ENCODE results near the gene MSH5. TPM values are rescaled to one million over a fixed set of nuclear protein-coding genes. Genes with fewer than 3 reads are reported as not detected.
A peak's percentile ranks its signal among the peaks of the same experiment; 100 is the strongest.

The MSH5 gene
- total and polyA plus RNA-seq, 2 of the 13 experiments (the other 11 are each of a cell fraction or from before 2014, with no cell fraction given) = 10.2 to 38.7 TPM

DNA sequence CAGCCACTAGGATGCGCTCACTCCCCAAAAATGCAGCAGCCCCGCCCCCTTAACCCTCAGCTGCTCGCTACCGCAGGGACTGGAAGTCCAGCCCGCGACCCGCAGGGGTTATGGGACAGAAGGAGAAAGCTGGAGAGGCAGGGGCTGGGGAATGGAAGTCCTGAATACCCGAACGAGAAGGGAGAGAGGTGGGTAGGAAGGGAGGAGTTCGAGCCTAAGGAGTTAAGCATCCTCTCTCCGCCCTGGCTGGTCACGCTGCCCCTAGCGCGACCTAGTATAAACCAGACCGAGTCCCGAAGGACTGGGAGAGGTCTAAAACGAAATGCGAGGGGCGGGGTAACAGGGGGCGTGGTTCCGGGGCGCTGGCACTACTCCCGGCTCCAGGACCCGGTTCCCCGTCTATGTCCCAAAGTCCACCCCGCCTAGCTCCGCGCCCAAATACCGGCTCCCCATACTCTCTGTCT is 10.3 kb upstream of the MSH5 start (continued):
- TF ChIP-seq, protein P1, sequence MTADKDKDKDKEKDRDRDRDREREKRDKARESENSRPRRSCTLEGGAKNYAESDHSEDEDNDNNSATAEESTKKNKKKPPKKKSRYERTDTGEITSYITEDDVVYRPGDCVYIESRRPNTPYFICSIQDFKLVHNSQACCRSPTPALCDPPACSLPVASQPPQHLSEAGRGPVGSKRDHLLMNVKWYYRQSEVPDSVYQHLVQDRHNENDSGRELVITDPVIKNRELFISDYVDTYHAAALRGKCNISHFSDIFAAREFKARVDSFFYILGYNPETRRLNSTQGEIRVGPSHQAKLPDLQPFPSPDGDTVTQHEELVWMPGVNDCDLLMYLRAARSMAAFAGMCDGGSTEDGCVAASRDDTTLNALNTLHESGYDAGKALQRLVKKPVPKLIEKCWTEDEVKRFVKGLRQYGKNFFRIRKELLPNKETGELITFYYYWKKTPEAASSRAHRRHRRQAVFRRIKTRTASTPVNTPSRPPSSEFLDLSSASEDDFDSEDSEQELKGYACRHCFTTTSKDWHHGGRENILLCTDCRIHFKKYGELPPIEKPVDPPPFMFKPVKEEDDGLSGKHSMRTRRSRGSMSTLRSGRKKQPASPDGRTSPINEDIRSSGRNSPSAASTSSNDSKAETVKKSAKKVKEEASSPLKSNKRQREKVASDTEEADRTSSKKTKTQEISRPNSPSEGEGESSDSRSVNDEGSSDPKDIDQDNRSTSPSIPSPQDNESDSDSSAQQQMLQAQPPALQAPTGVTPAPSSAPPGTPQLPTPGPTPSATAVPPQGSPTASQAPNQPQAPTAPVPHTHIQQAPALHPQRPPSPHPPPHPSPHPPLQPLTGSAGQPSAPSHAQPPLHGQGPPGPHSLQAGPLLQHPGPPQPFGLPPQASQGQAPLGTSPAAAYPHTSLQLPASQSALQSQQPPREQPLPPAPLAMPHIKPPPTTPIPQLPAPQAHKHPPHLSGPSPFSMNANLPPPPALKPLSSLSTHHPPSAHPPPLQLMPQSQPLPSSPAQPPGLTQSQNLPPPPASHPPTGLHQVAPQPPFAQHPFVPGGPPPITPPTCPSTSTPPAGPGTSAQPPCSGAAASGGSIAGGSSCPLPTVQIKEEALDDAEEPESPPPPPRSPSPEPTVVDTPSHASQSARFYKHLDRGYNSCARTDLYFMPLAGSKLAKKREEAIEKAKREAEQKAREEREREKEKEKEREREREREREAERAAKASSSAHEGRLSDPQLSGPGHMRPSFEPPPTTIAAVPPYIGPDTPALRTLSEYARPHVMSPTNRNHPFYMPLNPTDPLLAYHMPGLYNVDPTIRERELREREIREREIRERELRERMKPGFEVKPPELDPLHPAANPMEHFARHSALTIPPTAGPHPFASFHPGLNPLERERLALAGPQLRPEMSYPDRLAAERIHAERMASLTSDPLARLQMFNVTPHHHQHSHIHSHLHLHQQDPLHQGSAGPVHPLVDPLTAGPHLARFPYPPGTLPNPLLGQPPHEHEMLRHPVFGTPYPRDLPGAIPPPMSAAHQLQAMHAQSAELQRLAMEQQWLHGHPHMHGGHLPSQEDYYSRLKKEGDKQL (CRISPR knock-in tag; IDR thresholded peaks at IDR 0.05; ENCODE audit: low read depth) = peak; percentile 41; the same call in 1 of the 2 replicates
- TF ChIP-seq POLR2AphosphoS5 (IDR thresholded peaks at IDR 0.05; ENCODE audit: low read depth, low read length) (no peak; the same call in 1 of the 2 replicates), HMG20A (CRISPR knock-in tag; IDR thresholded peaks at IDR 0.05; ENCODE audit: borderline replicate concordance) (no peak), ZNF235 (CRISPR knock-in tag; IDR thresholded peaks at IDR 0.05; ENCODE audit: borderline replicate concordance) (no peak), ZNF883 (CRISPR knock-in tag; IDR thresholded peaks at IDR 0.05; ENCODE audit: not compliant biosample characterization) (no peak), ZNF263 (CRISPR knock-in tag; IDR thresholded peaks at IDR 0.05) (peak; percentile 42; the same call in 1 of the 2 replicates), MIXL1 (CRISPR knock-in tag; IDR thresholded peaks at IDR 0.05) (no peak), GATAD2A (CRISPR knock-in tag; IDR thresholded peaks at IDR 0.05) (peak; percentile 71), TBP (CRISPR knock-in tag; IDR thresholded peaks at IDR 0.05) (no peak; the same call in 1 of the 2 replicates), POLR2G (IDR thresholded peaks at IDR 0.05; ENCODE audit: low read depth, low read length) (no peak)
- TF ChIP-seq, protein P2, sequence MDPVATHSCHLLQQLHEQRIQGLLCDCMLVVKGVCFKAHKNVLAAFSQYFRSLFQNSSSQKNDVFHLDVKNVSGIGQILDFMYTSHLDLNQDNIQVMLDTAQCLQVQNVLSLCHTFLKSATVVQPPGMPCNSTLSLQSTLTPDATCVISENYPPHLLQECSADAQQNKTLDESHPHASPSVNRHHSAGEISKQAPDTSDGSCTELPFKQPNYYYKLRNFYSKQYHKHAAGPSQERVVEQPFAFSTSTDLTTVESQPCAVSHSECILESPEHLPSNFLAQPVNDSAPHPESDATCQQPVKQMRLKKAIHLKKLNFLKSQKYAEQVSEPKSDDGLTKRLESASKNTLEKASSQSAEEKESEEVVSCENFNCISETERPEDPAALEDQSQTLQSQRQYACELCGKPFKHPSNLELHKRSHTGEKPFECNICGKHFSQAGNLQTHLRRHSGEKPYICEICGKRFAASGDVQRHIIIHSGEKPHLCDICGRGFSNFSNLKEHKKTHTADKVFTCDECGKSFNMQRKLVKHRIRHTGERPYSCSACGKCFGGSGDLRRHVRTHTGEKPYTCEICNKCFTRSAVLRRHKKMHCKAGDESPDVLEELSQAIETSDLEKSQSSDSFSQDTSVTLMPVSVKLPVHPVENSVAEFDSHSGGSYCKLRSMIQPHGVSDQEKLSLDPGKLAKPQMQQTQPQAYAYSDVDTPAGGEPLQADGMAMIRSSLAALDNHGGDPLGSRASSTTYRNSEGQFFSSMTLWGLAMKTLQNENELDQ (CRISPR knock-in tag; IDR thresholded peaks at IDR 0.05; ENCODE audit: borderline replicate concordance) = no peak
- TF ChIP-seq, protein P3, sequence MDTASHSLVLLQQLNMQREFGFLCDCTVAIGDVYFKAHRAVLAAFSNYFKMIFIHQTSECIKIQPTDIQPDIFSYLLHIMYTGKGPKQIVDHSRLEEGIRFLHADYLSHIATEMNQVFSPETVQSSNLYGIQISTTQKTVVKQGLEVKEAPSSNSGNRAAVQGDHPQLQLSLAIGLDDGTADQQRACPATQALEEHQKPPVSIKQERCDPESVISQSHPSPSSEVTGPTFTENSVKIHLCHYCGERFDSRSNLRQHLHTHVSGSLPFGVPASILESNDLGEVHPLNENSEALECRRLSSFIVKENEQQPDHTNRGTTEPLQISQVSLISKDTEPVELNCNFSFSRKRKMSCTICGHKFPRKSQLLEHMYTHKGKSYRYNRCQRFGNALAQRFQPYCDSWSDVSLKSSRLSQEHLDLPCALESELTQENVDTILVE (CRISPR knock-in tag; IDR thresholded peaks at IDR 0.05) = no peak
- TF ChIP-seq, protein P4, sequence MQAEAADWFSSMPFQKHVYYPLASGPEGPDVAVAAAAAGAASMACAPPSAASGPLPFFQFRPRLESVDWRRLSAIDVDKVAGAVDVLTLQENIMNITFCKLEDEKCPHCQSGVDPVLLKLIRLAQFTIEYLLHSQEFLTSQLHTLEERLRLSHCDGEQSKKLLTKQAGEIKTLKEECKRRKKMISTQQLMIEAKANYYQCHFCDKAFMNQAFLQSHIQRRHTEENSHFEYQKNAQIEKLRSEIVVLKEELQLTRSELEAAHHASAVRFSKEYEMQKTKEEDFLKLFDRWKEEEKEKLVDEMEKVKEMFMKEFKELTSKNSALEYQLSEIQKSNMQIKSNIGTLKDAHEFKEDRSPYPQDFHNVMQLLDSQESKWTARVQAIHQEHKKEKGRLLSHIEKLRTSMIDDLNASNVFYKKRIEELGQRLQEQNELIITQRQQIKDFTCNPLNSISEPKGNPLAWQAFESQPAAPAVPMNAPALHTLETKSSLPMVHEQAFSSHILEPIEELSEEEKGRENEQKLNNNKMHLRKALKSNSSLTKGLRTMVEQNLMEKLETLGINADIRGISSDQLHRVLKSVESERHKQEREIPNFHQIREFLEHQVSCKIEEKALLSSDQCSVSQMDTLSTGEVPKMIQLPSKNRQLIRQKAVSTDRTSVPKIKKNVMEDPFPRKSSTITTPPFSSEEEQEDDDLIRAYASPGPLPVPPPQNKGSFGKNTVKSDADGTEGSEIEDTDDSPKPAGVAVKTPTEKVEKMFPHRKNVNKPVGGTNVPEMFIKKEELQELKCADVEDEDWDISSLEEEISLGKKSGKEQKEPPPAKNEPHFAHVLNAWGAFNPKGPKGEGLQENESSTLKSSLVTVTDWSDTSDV (CRISPR knock-in tag; IDR thresholded peaks at IDR 0.05) = no peak
- TF ChIP-seq, protein P5, sequence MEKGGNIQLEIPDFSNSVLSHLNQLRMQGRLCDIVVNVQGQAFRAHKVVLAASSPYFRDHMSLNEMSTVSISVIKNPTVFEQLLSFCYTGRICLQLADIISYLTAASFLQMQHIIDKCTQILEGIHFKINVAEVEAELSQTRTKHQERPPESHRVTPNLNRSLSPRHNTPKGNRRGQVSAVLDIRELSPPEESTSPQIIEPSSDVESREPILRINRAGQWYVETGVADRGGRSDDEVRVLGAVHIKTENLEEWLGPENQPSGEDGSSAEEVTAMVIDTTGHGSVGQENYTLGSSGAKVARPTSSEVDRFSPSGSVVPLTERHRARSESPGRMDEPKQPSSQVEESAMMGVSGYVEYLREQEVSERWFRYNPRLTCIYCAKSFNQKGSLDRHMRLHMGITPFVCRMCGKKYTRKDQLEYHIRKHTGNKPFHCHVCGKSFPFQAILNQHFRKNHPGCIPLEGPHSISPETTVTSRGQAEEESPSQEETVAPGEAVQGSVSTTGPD (CRISPR knock-in tag; IDR thresholded peaks at IDR 0.05) = no peak
- TF ChIP-seq, protein P6, sequence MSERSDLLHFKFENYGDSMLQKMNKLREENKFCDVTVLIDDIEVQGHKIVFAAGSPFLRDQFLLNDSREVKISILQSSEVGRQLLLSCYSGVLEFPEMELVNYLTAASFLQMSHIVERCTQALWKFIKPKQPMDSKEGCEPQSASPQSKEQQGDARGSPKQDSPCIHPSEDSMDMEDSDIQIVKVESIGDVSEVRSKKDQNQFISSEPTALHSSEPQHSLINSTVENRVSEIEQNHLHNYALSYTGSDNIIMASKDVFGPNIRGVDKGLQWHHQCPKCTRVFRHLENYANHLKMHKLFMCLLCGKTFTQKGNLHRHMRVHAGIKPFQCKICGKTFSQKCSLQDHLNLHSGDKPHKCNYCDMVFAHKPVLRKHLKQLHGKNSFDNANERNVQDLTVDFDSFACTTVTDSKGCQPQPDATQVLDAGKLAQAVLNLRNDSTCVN (CRISPR knock-in tag; IDR thresholded peaks at IDR 0.05; ENCODE audit: borderline replicate concordance) = peak; percentile 46; the same call in 1 of the 2 replicates

All from HepG2 (cell line).